Right atrium auricular region (tissue), 2 donors: Measurements from ENCODE around the gene ATXN7. TPM values are rescaled to one million over a fixed set of nuclear protein-coding genes. Genes with fewer than 3 reads are reported as not detected.

Experiments used
- DNase-seq: peaks from one replicate; pipeline ENCODE4 v3.0.0-alpha.2; 2019; ENCODE audit warnings: low spot score
- H3K27ac ChIP-seq, 2 donors: fragments of 200-600 bp; sonication (generic); 1 replicate in 1 of 2; 2 replicates in 1 of 2; pipeline ENCODE4 v1.5.1; 2016 to 2019
- H3K27me3 ChIP-seq, 2 donors: fragments of 200-600 bp; sonication (generic); one replicate each; pipeline versions ENCODE4 v1.5.1 to v1.6.0; 2017 to 2019
- H3K36me3 ChIP-seq: fragments of 200-600 bp; sonication (generic); one replicate; pipeline ENCODE4 v1.5.1; 2016
- H3K4me1 ChIP-seq, 2 donors: fragments of 200-600 bp; sonication (generic); one replicate each; pipeline versions ENCODE4 v1.5.1 to v1.6.0; 2017 to 2019
- H3K4me3 ChIP-seq, 2 donors: fragments of 200-600 bp; sonication (generic); 1 replicate in 1 of 2; 2 replicates in 1 of 2; pipeline ENCODE4 v1.5.1; 2017 to 2019; ENCODE audit warnings: mild to moderate bottlenecking in 1 of 2, moderate library complexity in 1 of 2
- H3K9me3 ChIP-seq, 2 donors: fragments of 200-600 bp; sonication (generic); one replicate each; pipeline ENCODE4 v1.5.1; 2019
- CTCF ChIP-seq, 2 donors: fragments of 200-600 bp; sonication (generic); IDR thresholded peaks; one replicate each; pipeline ENCODE4 v1.5.1; 2019; ENCODE audit warnings: antibody characterized with exemption in 2 of 2
- total RNA-seq, 2 donors: library from RNA; depleted of rRNA; stranded (reverse); fragments of >200 nt; gene quantifications; one replicate each; pipeline ENCODE4 v1.1.0, GENCODE V29; 2016

ATXN7 gene
- total RNA-seq, 2 donors from 2014 or later: 13.9 to 15.5 TPM

DNA sequence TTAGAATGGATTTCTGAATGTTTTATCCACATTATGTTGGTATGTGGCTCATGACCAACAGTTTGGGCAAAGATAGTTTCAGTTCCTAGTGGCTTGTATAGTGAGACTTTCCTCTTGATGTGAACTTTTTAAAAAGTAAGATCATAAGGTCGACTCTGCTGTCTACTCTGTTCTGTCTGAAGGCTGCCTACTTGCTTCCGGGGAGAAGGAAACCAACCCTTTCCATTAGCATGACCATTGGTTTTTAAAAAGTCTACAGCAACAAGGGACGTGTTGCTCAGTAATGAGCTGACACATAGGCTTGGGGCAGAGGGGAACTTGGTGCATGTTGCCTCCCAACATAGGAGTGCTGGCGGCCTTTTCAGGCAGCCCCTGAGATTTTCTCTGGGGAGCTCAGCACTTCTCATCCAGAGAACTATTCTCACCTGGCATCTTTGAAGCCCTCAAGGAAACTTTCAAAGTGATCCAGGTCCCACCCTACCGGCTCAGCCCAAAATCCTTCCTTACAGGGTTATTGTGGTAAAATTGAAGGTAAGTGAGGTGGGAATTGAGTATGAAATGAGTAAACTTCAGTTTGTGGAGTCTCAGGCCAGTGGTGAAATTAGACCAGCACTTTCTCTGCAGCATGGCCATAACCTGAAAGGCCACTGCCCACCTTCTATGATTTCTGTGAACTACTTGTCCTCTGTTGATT, 129.0 kb downstream of the ATXN7 start:
- TF ChIP-seq CTCF (IDR thresholded peaks at IDR 0.05): no peak
- H3K27me3 ChIP-seq: no peaks in the 10 kb centered on the region
- peaks cover 82% of the 10 kb centered on the region for H3K36me3 ChIP-seq
- H3K27ac ChIP-seq: no peak overlapping the region
- no peaks in the 10 kb centered on the region for H3K9me3 ChIP-seq
- H3K4me3 ChIP-seq: no peak overlapping the region
- no peak for DNase-seq
- peaks cover 0 to 5% of the 10 kb centered on the region in 2 donors for H3K4me1 ChIP-seq

DNA sequence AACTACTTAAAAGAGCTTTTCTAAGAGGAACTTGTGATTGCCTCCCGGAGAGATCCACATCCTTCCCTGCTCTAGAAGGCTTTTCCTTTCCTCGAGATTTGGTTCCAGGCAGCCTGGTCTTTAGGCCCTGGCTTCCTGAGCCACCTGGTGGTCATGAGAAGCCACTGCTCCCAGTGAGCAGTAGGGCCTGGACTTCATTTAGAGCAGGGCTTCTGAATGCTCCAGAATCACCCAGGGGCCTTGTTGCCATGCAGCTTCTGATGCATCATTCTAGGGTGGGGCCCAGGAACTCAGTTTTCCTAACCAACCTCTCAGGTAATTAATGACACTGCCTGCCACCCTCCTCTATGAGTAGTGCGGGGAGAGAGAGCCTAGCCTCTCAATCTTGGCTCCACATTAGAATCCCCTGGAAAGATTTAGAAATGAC, 130.0 kb downstream of the ATXN7 start:
- no peaks in the 10 kb centered on the region for H3K27me3 ChIP-seq
- H3K4me1 ChIP-seq: peaks cover 0 to 5% of the 10 kb centered on the region in 2 donors
- TF ChIP-seq CTCF (IDR thresholded peaks at IDR 0.05): peak; percentile 89 to 96
- H3K4me3 ChIP-seq: no peak overlapping the region
- peak; percentile 74 for DNase-seq
- no peak overlapping the region for H3K27ac ChIP-seq
- H3K36me3 ChIP-seq: peaks cover 75% of the 10 kb centered on the region
- H3K9me3 ChIP-seq: no peaks in the 10 kb centered on the region

- no peaks in the 10 kb centered on the region for H3K9me3 ChIP-seq
- H3K36me3 ChIP-seq: peaks cover 61% of the 10 kb centered on the region
- no peak for TF ChIP-seq CTCF (IDR thresholded peaks at IDR 0.05)
- H3K4me3 ChIP-seq: no peak overlapping the region
- H3K27ac ChIP-seq: no peak overlapping the region
- H3K4me1 ChIP-seq: peaks cover 0 to 15% of the 10 kb centered on the region in 2 donors
- no peaks in the 10 kb centered on the region for H3K27me3 ChIP-seq
- DNase-seq: no peak
Measured at GRCh38 chr3:63995086-63995485, 131.4 kb downstream of the ATXN7 start.

- Histone ChIP-seq H3K36me3 (peaks cover 41% of the 10 kb centered on the region), H3K4me1 (peaks cover 0 to 14% of the 10 kb centered on the region in 2 donors), H3K9me3 (no peaks in the 10 kb centered on the region), H3K4me3 (no peak overlapping the region), H3K27ac (peak overlapping the region; percentile 33 to 50), H3K27me3 (no peaks in the 10 kb centered on the region)
- DNase-seq: no peak
- no peak for TF ChIP-seq CTCF (IDR thresholded peaks at IDR 0.05)
Measured at GRCh38 chr3:63998852-63999754, 135.4 kb downstream of the ATXN7 start.

DNA sequence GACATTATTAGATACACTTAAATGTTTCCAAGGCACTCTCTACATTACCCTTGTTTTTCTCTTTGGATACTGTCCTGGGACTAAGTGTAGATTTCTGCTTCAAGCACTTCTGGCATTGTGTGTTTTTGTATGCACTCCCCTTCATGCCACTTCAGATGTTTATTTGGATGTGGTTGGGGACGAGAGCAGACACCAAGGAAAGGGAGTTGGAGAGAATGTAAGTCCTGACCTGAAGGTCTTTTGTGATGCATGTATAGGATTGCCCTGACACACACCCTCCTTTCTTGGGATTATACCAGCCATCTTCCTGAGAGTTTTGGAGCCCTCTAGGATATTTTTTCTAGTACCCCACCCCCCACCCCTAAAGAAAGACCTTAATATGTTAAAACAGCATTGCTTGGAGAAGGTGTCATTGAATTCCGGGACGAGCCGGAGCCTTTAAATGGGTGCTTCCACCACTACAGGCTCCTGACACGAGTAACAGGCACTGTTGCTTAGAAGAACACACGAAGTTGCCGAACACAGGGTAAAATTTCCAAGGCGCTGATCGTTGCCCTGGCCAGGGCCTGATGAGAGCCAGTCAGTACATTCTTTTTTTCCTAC, 136.9 kb downstream of the ATXN7 start:
- no peak for DNase-seq
- Histone ChIP-seq H3K9me3 (no peaks in the 10 kb centered on the region), H3K4me3 (no peak overlapping the region), H3K4me1 (peaks cover 0 to 14% of the 10 kb centered on the region in 2 donors), H3K36me3 (peaks cover 39% of the 10 kb centered on the region), H3K27me3 (no peaks in the 10 kb centered on the region), H3K27ac (no peak overlapping the region)
- no peak for TF ChIP-seq CTCF (IDR thresholded peaks at IDR 0.05)
